Osteocyte (in vitro differentiated cells): ENCODE measurements around the gene SMIM44. TPM values are rescaled to one million over a fixed set of nuclear protein-coding genes. Genes with fewer than 3 reads are reported as not detected.

Experiments used
- DNase-seq: peaks from one replicate; pipeline ENCODE4 v3.0.0; 2021; ENCODE audit warnings: mixed read lengths; ENCODE audit not compliant: unreplicated experiment; ENCODE audit errors: extremely low spot score
- H3K27ac Mint-ChIP-seq: one replicate; pipeline ENCODE4 v1.8.0; 2021; ENCODE audit warnings: mild to moderate bottlenecking, mixed read lengths; ENCODE audit not compliant: unreplicated experiment
- H3K27me3 Mint-ChIP-seq: one replicate; pipeline ENCODE4 v1.8.0; 2021; ENCODE audit warnings: mixed read lengths; ENCODE audit not compliant: unreplicated experiment
- H3K36me3 Mint-ChIP-seq: one replicate; pipeline ENCODE4 v1.8.0; 2021; ENCODE audit warnings: mixed read lengths; ENCODE audit not compliant: unreplicated experiment
- H3K4me1 Mint-ChIP-seq: one replicate; pipeline ENCODE4 v1.8.0; 2021; ENCODE audit warnings: mixed read lengths; ENCODE audit not compliant: unreplicated experiment
- H3K4me3 Mint-ChIP-seq: one replicate; pipeline ENCODE4 v1.8.0; 2021; ENCODE audit warnings: mild to moderate bottlenecking, moderate library complexity, mixed read lengths; ENCODE audit not compliant: unreplicated experiment
- H3K9me3 Mint-ChIP-seq: one replicate; pipeline ENCODE4 v1.8.0; 2021; ENCODE audit warnings: mixed read lengths; ENCODE audit not compliant: unreplicated experiment
- CTCF ChIP-seq: fragments of 200-600 bp; sonication (generic); IDR thresholded peaks from 2 replicates; pipeline ENCODE4 v1.5.0; 2021; ENCODE audit warnings: antibody characterized with exemption, mild to moderate bottlenecking, moderate library complexity
- total RNA-seq: library from RNA; stranded (reverse); gene quantifications from 2 replicates; pipeline ENCODE4 v1.2.1, GENCODE V29; 2021

The SMIM44 gene
- total RNA-seq, 1 donor from 2014 or later: not detected

GRCh38 chr19:3528539-3529211, 45.4 kb upstream of the SMIM44 start:
- Mint-ChIP-seq H3K36me3 (peaks cover 20% of the 10 kb centered on the region), H3K27me3 (no peaks in the 10 kb centered on the region), H3K27ac (no peak overlapping the region), H3K9me3 (no peaks in the 10 kb centered on the region), H3K4me1 (no peaks in the 10 kb centered on the region), H3K4me3 (no peak overlapping the region)
- TF ChIP-seq CTCF: no peak
- no peak for DNase-seq

GRCh38 chr19:3528080-3528479, 44.8 kb upstream of the SMIM44 start:
- DNase-seq: no peak
- Mint-ChIP-seq H3K4me1 (no peaks in the 10 kb centered on the region), H3K4me3 (no peak overlapping the region), H3K27me3 (no peaks in the 10 kb centered on the region), H3K9me3 (no peaks in the 10 kb centered on the region), H3K27ac (no peak overlapping the region), H3K36me3 (peaks cover 16% of the 10 kb centered on the region)
- no peak for TF ChIP-seq CTCF

- Mint-ChIP-seq H3K27ac (no peak overlapping the region), H3K4me3 (no peak overlapping the region), H3K9me3 (no peaks in the 10 kb centered on the region), H3K4me1 (no peaks in the 10 kb centered on the region), H3K36me3 (peaks cover 14% of the 10 kb centered on the region), H3K27me3 (no peaks in the 10 kb centered on the region)
- no peak for TF ChIP-seq CTCF
- DNase-seq: no peak
Observed at GRCh38 chr19:3527238-3527910, 44.1 kb upstream of the SMIM44 start.

DNA sequence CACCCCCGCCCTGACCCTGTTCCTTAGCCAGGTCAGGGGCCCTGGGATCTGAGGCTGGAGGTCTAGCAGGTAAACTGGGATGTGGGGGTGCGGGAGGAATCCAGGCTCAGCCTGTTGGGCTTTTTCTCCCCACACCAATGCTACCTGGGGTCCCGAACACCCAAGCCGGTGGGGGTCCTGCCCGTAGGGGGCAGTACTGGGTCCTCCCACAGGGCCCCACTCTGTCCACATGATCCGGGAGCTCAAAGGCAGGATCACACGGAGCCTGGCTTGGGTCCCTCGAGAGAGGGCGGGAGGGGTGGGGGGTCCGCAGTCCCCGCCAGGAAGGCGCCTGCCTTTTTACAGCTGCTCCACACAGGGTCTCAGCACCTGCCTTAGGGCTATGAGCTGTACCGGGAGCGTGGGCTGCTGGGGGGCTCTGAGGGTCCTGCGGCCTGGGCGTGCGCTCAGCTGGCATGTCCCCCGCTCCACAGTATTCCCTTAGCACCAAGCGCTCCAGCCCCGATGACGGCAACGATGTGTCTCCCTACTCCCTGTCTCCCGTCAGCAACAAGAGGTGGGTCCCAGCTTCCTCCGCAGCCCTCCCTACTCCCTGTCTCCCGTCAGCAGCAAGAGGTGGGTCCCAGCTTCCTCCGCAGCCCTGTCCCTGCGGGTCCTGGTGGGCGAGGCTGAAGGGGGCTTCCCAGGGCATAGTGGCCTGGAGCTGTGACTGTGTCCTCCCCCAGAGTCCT, 43.4 kb upstream of the SMIM44 start:
- no peaks in the 10 kb centered on the region for H3K27me3 Mint-ChIP-seq
- peak; percentile 26 for TF ChIP-seq CTCF
- H3K27ac Mint-ChIP-seq: no peak overlapping the region
- H3K4me1 Mint-ChIP-seq: no peaks in the 10 kb centered on the region
- peaks cover 15% of the 10 kb centered on the region for H3K36me3 Mint-ChIP-seq
- no peak for DNase-seq
- H3K4me3 Mint-ChIP-seq: no peak overlapping the region
- no peaks in the 10 kb centered on the region for H3K9me3 Mint-ChIP-seq

GRCh38 chr19:3524904-3525451, 41.7 kb upstream of the SMIM44 start:
- Mint-ChIP-seq H3K36me3 (peaks cover 9% of the 10 kb centered on the region), H3K27ac (no peak overlapping the region), H3K9me3 (no peaks in the 10 kb centered on the region), H3K4me1 (no peaks in the 10 kb centered on the region), H3K4me3 (no peak overlapping the region), H3K27me3 (no peaks in the 10 kb centered on the region)
- no peak for DNase-seq
- TF ChIP-seq CTCF: no peak
